Measurements from ENCODE around the gene GFOD1.

GFOD1 gene

GRCh38 chr6:13480631-13481501, 6.5 kb downstream of the GFOD1 start:
- H3K27ac ChIP-seq = peak overlapping the region; percentile 24
- H3K4me3 ChIP-seq (ENCODE audit: low read depth, low read length) = no peak overlapping the region
- no peaks in the 10 kb centered on the region for H3K27me3 ChIP-seq (replicated peaks)
- DNase-seq = peak; percentile 47
- H3K36me3 ChIP-seq (replicated peaks) = no peaks in the 10 kb centered on the region
- in situ Hi-C loops (cut with HindIII; ENCODE audit: low pct_ligation_motif_present, low sequenced_read_pairs) = no loop called here
- TF ChIP-seq, protein P1, sequence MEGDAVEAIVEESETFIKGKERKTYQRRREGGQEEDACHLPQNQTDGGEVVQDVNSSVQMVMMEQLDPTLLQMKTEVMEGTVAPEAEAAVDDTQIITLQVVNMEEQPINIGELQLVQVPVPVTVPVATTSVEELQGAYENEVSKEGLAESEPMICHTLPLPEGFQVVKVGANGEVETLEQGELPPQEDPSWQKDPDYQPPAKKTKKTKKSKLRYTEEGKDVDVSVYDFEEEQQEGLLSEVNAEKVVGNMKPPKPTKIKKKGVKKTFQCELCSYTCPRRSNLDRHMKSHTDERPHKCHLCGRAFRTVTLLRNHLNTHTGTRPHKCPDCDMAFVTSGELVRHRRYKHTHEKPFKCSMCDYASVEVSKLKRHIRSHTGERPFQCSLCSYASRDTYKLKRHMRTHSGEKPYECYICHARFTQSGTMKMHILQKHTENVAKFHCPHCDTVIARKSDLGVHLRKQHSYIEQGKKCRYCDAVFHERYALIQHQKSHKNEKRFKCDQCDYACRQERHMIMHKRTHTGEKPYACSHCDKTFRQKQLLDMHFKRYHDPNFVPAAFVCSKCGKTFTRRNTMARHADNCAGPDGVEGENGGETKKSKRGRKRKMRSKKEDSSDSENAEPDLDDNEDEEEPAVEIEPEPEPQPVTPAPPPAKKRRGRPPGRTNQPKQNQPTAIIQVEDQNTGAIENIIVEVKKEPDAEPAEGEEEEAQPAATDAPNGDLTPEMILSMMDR (IDR thresholded peaks at IDR 0.05; ENCODE audit: low read depth, low read length, missing control alignments) = no peak

- no peaks in the 10 kb centered on the region for H3K36me3 ChIP-seq (replicated peaks)
- no peak for DNase-seq
- TF ChIP-seq, protein P1 (IDR thresholded peaks at IDR 0.05; ENCODE audit: low read depth, low read length, missing control alignments) = no peak
- no peaks in the 10 kb centered on the region for H3K27me3 ChIP-seq (replicated peaks)
- H3K4me3 ChIP-seq (ENCODE audit: low read depth, low read length) = no peak overlapping the region
- H3K27ac ChIP-seq = no peak overlapping the region
- in situ Hi-C loops (cut with HindIII; ENCODE audit: low pct_ligation_motif_present, low sequenced_read_pairs) = no loop called here
These were observed 7.4 kb downstream of the GFOD1 start for GRCh38 chr6:13479971-13480434.

DNA sequence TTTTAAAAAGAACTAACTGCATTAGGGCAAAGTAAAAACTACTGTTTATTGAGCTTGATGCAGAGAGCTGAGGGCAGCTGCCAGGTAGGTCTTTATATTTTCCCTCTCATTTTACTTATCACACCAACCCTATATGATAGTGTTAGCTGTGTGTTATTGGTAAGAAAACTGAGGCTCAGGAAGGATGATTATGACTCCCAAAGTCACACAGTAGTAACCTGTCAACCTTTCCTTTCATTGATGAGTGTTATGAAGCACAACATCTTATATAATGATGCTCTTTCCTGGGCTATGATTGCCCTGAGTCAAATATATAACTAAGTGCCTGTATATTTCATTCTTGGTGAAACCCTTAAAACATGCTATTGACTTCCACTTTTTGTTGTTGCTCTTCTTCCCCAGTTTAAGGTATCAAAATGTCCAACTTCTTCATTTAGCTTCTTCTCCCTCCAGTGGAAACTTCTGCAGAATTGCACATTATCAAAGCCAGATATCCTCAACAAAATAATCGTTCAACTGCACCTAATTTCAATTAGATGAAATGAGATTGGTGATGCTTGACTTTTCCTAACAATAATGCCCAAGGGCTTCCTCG, 8.1 kb downstream of the GFOD1 start:
- TF ChIP-seq, protein P1 (IDR thresholded peaks at IDR 0.05; ENCODE audit: low read depth, low read length, missing control alignments) = no peak
- H3K27ac ChIP-seq = no peak overlapping the region
- in situ Hi-C loops (cut with HindIII; ENCODE audit: low pct_ligation_motif_present, low sequenced_read_pairs) = no loop called here
- no peak for DNase-seq
- H3K4me3 ChIP-seq (ENCODE audit: low read depth, low read length) = no peak overlapping the region
- no peaks in the 10 kb centered on the region for H3K27me3 ChIP-seq (replicated peaks)
- no peaks in the 10 kb centered on the region for H3K36me3 ChIP-seq (replicated peaks)

DNA sequence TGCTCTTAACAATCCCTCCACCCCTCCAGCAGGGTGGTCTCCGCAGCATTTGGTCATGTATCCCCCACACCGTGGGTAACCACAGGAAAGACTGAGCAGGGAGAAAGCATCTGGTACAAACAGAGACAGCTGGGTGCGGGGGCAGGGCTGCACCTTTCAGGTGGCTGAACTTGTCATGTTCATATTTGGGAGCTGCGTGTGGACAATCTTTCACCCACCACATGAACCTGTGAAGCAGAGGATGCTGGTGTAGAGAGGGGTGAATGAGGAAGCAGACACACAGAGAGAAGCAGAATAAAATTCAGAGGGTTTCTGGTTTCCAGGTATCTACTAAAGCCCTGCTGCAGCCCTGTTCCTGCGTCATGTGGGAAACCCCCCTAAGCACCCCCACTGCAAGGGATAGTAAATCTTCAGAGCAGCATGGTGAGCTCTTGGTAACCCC, 8.9 kb downstream of the GFOD1 start:
- TF ChIP-seq, protein P1 (IDR thresholded peaks at IDR 0.05; ENCODE audit: low read depth, low read length, missing control alignments) = no peak
- no peak for DNase-seq
- H3K4me3 ChIP-seq (ENCODE audit: low read depth, low read length) = no peak overlapping the region
- H3K27ac ChIP-seq = no peak overlapping the region
- H3K36me3 ChIP-seq (replicated peaks) = no peaks in the 10 kb centered on the region
- in situ Hi-C loops (cut with HindIII; ENCODE audit: low pct_ligation_motif_present, low sequenced_read_pairs) = no loop called here
- H3K27me3 ChIP-seq (replicated peaks) = no peaks in the 10 kb centered on the region

GRCh38 chr6:13474787-13475186, 12.6 kb downstream of the GFOD1 start:
- Histone ChIP-seq H3K36me3 (replicated peaks) (no peaks in the 10 kb centered on the region), H3K4me3 (ENCODE audit: low read depth, low read length) (no peak overlapping the region), H3K27me3 (replicated peaks) (no peaks in the 10 kb centered on the region), H3K27ac (no peak overlapping the region)
- in situ Hi-C loops (cut with HindIII; ENCODE audit: low pct_ligation_motif_present, low sequenced_read_pairs) = no loop called here
- TF ChIP-seq, protein P1 (IDR thresholded peaks at IDR 0.05; ENCODE audit: low read depth, low read length, missing control alignments) = no peak
- DNase-seq = no peak

Measured in brain microvascular endothelial cell (primary cell).